ENCODE results near the gene ADGRV1.

The ADGRV1 gene

DNA sequence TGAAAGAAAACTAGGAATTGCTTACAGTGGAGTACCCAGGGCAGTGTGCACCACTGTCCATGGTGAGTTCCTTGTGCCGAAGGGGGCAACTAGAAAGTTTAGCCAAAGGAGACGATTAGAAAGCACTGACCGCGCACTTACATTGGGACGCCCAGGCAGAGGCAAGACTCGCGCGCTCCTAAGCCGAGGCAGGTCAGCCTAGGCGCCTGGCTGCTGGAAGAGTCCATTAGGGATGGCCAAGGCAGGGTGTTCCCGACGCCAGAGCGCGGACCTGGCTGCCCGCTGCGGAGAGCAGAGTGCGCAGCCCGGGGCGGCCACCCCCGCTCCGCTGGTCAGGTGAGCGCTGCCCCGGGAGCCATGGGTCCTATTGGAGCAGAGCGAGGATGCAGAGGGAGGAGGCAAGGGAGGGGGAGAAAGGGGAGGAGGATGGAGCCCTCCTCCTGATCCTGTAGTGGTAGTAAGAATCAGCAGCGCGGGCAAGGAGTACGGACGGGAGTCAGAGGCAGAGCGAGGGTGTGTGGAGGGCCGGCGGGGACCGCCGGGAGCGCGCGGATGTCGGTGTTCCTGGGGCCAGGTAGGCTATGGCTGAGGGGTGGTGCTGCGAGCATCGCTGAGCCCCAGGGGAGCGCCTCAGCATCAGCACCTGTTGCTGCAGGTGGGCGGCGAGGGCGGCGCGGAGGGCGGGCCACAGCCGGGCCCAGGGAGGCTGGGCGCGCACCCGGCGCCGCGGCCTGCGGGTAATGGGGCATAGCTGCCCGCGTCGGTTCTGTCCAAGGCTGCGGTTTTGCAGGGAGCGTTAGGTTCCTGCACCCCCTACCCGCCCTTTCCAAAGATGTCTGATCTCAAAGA, at the start of gene ADGRV1:
ADGRV1 (plus strand) TSS at position 454 of the 849 bp plus-strand sequence; CDS start at position 553, 99 bp downstream.
- DNase-seq: no peak

DNA sequence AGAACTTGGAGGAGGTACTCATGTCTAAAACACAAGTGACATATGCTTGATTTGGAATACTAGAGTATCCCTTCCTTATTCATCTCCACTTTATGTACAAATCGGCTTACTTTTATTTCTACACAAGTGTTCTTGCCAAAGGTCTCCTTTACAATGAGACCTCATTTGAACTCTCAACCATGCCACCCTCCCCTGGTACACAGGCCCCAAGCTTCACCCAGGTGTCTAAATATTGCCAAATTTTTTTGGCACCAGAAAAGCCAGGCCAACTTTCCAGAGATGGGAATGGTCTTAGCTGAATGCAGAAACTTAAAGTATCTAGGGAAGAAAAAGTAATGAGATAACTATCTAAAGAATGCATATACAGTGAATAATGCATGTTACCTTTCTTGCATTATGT, 48.2 kb upstream of the ADGRV1 start:
- no peak for DNase-seq

- no peak for DNase-seq
These were observed 44.1 kb upstream of the ADGRV1 start for GRCh38 chr5:90514520-90514919.

DNA sequence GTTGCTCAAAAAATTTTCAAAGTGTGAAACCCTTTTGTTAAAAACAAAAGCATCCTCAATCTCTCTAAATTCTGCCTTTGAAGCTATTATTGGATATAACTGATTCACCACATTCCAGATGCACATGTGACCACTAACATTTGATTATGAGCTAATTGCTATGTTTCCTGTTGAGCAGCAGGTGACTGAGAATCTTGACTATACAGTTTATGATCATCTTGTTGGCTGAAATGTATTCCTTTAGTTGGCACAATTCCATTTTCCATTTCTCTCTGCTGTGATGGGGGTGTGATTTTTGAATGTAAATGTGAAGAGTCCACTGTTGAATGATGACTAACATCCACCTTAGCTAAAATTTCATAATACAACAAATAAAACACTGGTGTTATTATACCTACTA, 39.9 kb upstream of the ADGRV1 start:
- DNase-seq: no peak

GRCh38 chr5:90519081-90519480, 39.5 kb upstream of the ADGRV1 start:
- no peak for DNase-seq

DNA sequence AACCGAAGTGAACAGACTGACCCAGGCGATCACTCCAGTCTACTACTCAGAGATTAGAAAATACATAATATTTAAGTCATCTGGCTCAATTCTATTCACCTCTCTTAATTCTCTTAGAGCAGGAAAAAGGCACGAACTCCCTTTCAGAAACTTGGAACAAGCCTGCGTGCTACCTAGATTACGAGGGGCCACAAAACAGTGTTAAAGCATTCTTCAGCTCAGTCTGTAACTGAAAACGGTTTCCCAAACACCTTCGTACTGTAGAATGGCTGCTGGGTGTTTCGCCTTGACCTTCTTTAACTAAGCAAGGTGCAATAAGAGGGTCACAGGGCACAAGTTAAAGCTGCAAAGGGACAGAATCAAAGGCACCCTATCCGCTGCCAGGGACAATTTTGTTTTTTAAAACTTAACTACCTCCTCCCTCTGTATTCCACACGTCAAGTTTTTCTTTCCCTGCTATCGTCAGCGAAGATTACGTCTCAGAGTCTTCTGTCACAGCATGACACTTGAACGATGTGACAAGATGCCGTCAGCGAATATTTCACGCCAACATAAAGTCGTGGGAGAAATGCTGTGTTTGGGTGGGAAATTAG, 29.9 kb upstream of the ADGRV1 start:
- DNase-seq: no peak

DNA sequence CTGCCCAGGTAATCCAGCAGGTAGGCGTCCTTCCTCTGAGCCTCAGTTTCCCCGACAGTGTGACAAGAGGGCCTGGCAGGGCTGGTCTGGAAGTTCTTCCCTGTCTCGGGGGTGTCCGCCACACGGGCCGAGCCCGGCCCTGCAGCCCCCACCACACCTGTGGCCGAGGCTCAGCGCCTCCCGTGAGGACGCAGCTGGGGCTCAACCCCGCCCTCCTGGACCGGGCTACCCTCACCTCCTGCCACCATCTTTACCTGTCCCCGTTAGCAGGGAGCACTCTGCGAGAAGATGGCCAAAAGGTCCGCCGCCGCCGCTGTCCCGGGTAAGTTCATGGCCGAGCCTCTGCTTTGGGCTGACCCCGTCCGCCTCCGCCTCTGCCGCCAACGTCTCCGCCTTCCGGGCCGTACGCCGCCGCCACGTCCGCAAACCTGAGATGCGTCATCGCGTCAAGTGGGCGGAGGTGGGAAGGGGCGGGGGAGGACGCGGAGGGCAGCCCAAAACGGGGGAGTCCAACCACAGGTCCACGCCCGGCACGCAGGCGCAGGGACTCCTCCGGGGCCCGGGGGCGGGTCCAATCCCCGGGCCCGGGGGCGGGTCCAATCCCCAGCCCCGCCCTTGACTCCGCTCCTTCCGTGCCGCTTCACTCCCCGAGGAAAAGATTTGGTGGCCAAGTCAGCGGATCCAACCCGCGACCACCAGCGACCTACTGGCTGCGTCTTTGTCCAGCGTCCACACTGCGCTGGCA, 29.2 kb upstream of the ADGRV1 start, which contains the start of gene LYSMD3:
LYSMD3 (minus strand) TSS at position 391 of the 745 bp plus-strand sequence. CDS start 4,295 bp downstream, outside the sequence.
- DNase-seq: peak; percentile 98

DNA sequence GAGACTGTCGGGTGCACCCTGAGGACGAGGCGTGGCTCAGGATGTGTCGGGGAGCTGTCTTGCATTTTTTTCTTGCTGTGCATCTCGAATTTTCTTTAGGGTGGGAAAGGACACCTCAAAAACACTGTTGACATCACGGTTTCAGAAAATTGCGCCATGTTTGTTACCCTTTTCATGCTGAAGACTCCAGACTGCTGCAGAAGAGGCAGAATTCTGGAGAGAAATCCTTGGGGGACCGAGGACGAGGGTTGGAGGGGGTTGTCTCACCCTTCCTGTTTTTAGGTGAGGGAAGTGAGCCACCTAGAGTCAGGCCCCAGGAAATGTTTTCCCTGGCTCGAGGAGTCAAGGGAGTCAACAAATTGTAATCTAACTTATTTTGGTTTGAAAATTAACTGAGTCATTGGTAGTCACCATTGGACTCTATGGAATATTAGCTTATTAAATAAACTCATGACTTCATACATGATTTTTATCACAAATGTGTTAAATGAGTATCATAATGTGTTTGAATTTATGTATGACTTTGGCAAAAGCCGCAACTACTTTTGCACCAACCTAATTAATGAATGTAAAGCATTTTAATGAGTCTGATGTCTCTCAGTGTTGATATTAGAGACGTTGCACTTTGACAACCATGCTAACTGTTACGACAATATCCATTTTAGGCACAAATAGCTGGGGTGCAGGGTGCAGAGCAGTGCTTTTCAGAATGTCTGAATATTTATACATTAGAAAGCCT, 28.5 kb upstream of the ADGRV1 start:
- DNase-seq: peak; percentile 70

- DNase-seq: no peak
These were observed 27.7 kb upstream of the ADGRV1 start for GRCh38 chr5:90530736-90531487.

DNA sequence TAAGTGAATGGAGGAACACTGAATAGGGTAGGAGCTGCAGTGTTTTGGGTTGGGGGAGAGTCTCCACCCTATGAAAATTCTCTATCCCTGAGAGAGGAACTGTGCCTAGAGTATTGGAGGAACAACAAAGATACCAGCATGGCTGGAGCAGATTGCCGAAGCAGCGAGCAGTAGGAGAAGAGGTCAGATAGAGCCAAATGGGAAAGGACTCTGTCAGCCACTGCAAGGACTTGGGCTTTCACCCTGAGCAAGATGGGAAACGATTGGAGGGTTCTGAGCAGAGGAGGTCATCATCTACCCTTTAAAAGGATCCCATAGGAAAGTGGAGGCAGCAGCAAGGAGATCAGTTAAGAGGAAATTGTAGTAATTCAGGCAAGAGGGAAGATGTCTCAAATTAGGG, 24.8 kb upstream of the ADGRV1 start:
- no peak for DNase-seq

DNA sequence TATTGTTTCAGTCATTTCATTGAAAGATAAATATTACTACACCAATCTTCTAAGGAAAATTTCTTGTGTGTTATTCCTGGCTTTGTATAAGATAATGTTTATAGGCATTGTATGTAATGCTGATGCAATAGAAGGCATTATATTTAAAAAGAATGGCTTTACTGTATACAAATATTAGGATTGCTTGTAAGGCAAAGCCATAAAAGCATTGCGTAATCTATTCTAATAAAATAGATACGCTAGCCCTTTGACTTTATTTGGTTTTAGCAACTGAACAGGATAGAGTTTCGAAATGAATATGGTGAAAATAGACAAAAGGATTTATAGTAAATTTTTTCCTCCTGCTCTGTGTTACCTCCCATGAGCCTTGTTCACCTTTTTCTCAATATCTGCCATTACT, 23.7 kb upstream of the ADGRV1 start:
- DNase-seq: no peak

DNA sequence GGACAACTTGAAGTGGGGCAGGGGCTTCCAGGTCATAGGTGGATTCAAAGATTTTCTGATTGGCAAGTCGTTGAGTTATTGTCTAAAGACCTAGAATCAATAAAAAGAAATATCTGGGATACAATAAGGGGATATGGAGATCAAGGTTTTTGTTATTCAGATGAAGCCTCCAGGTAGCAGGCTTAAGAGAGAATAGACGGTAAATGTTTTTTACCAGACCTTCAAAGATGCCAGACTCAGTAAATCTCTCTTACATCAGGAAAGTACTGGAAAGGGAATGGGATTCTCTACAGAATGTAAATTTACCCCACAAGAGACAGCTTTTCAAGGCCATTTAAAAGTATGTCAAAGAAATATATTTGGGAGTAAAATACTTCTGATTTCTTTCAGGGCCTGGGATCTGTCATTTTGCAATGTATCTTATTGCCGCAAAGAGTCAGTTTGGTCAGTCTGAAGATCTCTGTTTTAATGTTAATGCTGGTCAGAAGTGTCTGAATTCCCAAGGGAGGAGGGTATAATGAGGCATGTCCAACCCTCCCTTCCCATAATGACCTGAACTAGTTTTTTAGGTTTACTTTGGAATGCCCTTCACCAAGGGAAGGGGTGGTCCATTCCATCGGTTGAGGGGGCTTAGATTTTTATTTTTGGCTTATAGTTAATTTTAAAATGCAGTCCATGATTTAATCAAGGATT, 15.6 kb upstream of the ADGRV1 start:
- DNase-seq: no peak

DNA sequence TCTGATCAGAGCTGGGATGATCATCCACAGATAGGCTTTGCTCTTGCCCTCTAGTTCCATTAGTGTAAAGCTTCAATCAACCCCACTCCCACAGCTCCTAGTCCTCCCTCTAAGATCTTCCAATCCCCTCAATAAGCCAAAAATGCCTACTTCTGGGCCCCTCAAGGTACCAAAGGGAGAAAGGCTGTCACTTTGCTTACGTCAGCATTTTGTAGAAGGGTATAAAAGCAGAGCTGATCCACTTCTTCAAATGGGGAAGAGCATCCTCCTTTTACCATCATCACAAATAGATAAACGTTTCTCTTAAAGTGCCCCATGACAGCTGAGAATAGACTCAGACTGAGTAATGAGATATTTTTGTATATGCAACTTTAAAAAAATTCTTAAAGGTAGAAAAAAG, 13.1 kb upstream of the ADGRV1 start:
- DNase-seq: no peak

DNA sequence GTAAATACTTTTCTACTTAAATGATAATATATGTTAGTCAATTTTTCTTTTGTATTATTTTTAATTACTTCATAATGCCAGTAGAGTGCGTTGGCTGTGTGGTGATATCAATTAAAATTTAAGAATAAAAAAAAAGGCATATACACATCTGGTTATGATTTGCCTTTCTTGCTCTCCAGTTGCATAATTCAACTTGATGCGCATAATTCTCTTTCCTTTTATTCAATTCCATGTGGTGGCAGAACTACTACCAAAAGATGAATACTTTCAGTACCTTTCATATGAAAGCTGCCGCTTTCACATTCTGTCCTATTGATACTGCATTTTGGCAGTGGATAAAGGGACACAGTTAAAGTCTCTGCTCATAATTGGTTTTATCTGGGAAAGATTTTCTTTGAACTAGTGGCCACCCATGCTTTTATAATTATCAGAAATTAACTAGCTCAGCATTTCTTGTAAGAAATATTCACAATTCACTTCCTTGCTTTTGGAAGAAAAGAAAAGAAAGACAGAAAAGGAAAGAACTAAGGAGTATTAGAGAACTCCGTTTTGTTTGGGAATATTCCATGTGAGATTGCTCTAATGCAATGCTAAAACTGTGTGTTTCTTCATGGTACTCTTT, 12.3 kb upstream of the ADGRV1 start:
- DNase-seq: no peak

DNA sequence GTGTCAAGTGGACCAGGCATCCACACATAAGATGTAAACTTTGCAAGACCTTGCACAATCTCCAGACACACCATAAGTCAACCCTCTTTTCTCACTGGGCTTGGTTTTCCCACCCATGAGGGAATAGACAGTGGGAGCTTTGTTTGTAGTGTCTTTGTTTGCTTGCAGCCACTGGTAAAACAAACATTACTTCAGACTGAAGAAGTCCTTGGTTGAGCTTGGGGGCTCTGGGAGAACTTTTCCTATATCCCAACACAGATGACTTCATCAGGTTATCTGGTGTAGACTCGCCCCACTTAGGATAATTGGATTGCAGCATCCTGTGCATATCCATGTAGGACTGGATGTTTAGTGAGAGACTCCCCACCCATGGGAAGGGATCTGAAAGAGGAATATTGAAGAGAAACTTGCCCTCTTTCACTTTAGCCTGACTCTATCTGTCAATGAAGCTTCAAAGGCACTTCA, 11.5 kb upstream of the ADGRV1 start:
- no peak for DNase-seq

DNA sequence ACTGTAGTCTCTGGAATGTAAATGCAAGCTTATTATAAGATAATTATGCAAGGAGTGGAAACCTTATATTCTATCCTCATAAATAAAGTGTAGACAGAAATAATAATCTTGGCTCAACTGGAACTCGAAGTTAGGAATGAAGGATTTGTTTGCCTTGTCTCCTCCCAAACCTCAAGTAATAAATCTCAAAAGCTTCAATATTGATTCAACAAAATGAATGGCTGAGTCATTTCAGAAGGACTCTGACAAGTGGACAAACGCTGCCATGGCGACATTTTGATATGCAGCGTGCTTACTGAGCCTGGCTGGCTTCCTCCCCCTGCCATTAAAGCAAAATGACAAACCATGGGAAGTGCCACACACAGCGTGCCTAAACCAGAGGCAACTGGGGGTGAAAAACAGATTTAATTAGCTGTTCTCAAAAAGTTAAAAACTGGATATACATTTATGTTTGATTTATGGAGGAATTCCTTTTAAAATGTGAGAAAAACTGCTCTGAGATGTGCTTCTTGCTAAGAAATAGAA, 10.5 kb upstream of the ADGRV1 start:
- no peak for DNase-seq

DNA sequence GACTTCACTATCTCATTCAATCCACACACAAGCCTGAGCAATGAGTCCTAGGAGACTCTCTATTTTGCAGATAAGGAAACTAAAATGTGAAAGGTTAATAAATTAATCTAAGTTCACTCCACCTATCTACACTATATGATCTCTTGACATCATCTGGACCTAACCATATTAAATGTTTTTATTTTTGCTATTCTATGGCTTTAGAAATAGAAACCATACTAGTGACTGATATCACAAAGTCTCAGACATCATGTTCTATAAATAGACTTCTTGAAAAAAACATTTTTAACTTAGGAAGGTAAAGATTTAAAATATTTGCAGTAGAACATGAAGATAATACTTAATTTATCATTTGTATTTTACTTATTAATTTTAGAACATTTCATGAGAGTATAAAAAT, 9.4 kb upstream of the ADGRV1 start:
- DNase-seq: no peak

DNA sequence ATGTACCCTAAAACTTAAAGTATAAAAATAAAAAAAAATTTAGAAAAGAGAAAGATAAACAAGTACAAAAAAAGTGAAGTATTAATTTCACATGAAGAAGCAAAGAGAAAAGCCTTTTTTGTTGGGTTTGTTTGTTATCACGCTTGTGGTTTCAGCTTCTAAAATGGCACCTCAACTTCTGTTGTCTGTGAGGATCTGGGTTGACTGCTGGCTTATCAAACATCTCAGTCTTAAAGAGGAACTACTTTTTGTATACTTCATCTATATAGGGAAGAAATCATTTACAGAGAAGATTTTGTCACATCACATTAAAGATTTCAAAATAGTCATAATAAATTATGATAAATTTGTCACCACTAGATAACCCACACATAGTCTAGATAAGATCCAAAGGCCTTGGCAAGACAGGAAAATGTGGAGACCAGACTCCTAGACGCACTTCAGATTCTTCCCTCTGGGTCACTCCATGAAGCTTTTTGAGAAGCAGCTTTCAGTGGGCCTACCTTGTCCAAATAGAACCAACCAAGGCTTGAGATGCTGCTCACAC, 8.8 kb upstream of the ADGRV1 start:
- DNase-seq: no peak

DNA sequence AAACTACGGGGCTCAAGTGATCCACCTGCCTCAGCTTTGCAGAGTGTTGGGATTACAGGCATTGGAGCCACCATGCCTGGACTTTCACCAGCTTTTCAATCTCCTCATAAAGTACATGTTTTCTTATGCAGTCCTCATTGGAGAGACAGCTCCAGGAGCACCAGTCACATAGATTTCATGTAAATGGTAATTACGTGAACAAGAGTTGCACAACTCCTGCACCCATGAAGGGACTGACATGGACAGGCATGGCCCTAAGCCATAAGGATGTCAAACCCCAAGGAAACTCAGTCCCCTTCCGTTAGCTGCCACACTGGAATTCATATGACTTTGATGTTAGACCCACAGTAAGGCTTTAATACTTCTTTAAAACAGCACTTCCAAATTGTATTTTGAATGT, 7.6 kb upstream of the ADGRV1 start:
- no peak for DNase-seq

DNA sequence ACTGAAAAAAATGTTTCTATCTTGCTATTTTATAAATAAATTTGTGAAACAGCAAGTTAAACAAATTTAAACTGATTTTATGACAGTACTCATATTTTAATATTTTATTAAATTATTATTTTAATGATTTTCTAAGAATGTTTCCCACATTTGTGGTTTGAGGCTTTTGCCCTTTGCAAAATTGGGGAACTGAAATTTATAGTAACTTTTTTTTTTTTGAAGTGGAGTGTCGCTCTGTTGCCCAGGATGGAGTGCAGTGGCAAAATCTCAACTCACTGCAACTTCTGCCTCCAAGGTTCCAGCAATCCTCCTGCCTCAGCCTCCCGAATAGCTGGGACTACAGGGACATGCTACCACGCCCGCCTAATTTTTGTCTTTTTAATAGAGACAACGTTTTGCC, 7.2 kb upstream of the ADGRV1 start:
- DNase-seq: no peak
